Measurements from ENCODE around the gene RNF145.
A peak's percentile ranks its signal among the peaks of the same experiment; 100 is the strongest.

RNF145 gene, protein sequence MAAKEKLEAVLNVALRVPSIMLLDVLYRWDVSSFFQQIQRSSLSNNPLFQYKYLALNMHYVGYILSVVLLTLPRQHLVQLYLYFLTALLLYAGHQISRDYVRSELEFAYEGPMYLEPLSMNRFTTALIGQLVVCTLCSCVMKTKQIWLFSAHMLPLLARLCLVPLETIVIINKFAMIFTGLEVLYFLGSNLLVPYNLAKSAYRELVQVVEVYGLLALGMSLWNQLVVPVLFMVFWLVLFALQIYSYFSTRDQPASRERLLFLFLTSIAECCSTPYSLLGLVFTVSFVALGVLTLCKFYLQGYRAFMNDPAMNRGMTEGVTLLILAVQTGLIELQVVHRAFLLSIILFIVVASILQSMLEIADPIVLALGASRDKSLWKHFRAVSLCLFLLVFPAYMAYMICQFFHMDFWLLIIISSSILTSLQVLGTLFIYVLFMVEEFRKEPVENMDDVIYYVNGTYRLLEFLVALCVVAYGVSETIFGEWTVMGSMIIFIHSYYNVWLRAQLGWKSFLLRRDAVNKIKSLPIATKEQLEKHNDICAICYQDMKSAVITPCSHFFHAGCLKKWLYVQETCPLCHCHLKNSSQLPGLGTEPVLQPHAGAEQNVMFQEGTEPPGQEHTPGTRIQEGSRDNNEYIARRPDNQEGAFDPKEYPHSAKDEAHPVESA

DNA sequence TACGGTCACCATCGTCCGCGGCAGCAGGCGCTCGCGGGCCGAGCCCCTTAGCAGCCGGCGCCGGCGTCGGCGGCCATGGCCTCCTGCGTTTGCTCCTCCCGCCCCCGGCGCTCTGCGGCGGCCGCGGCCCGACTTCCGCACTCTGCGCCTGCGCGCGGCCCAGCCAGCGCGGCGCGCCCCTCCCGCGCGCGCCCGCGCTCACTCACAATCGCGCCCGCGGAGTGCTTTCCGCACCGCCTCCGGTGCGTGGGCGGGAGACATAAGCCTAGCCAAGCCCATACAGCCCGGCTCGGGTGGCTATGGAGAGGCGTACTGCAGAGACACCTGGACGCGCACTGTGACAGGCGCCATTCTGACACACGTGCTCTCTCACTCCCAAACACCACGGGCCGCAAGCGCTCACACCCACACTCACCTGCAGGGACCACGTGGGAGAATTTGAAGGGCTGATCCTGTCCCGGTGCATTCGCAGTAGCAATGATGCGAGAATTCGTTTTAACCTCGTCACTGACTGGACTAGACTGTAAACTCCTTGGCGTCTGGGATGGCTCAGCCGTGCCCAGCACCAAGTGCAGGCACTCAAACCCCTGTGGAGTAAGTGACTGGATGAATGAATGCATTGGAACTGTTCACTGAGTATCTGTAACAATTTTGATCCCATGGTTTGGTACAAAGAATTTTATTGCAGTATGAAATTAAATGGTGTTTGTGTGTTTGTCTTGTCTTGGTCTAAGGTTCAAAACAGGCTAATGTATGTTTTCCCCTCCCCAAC lies at the start of gene RNF145:
TSS of gene RNF145 (minus strand) at position 116 of the 772 bp plus-strand sequence. CDS start 5,936 bp downstream, outside the sequence.
- TF ChIP-seq, protein P1, sequence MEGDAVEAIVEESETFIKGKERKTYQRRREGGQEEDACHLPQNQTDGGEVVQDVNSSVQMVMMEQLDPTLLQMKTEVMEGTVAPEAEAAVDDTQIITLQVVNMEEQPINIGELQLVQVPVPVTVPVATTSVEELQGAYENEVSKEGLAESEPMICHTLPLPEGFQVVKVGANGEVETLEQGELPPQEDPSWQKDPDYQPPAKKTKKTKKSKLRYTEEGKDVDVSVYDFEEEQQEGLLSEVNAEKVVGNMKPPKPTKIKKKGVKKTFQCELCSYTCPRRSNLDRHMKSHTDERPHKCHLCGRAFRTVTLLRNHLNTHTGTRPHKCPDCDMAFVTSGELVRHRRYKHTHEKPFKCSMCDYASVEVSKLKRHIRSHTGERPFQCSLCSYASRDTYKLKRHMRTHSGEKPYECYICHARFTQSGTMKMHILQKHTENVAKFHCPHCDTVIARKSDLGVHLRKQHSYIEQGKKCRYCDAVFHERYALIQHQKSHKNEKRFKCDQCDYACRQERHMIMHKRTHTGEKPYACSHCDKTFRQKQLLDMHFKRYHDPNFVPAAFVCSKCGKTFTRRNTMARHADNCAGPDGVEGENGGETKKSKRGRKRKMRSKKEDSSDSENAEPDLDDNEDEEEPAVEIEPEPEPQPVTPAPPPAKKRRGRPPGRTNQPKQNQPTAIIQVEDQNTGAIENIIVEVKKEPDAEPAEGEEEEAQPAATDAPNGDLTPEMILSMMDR (IDR thresholded peaks at IDR 0.05; ENCODE audit: insufficient read depth, low read length, poor library complexity, severe bottlenecking) = no peak
- TF ChIP-seq EZH2phosphoT487 (conservative IDR thresholded peaks at IDR 0.05; ENCODE audit: low read length) = no peak
- peak within 1 kb of the TSS; percentile 89 for H3K4me3 ChIP-seq (ENCODE audit: insufficient read depth, low read length, poor library complexity, severe bottlenecking)
- H3K27me3 ChIP-seq (ENCODE audit: low read length) = no peaks in the 10 kb centered on the region
- peak within 1 kb of the TSS; percentile 78 for H2AFZ ChIP-seq (ENCODE audit: low read depth, low read length, severe bottlenecking)
- H3K36me3 ChIP-seq (ENCODE audit: low read length) = no peaks in the 10 kb centered on the region
- peaks cover 18% of the 10 kb centered on the region for H4K20me1 ChIP-seq (ENCODE audit: low read depth, low read length)
- peaks cover 43% of the 10 kb centered on the region for H3K79me2 ChIP-seq (ENCODE audit: insufficient read depth, low read length)
- peak within 1 kb of the TSS; percentile 82 for H3K27ac ChIP-seq (ENCODE audit: low read depth, low read length)
- H3K9me3 ChIP-seq (ENCODE audit: insufficient read depth, low read length) = no peaks in the 10 kb centered on the region
- H3F3A ChIP-seq (ENCODE audit: insufficient read depth) = peaks cover 29% of the 10 kb centered on the region
- H3K4me2 ChIP-seq (ENCODE audit: low read depth, low read length, poor library complexity, severe bottlenecking) = peak within 1 kb of the TSS; percentile 67
- H3K9ac ChIP-seq (ENCODE audit: low read length) = peak within 1 kb of the TSS; percentile 86
- no peaks in the 10 kb centered on the region for H3K9me2 ChIP-seq (replicated peaks; ENCODE audit: insufficient read depth, low read length)

DNA sequence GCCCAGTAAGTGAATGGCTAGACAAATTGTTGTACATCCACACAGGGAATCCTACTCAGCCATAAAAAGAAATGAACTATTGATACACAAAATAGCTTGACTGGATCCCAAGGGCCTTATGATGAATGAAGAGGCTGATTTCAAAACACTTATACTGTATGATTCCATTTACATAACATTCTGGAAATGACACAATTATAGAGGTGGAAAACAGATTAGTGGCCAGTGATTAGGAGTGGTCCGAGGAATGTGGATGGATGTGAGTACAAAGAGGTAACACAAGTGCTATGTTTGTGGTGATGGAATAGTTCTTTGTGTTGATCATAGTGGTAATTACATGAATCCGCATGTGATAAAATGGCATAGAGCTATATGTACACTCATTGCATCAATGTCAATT lies 49.0 kb upstream of the RNF145 start:
- H3K27ac ChIP-seq (ENCODE audit: low read depth, low read length) = no peak overlapping the region
- no peak overlapping the region for H3K4me3 ChIP-seq (ENCODE audit: insufficient read depth, low read length, poor library complexity, severe bottlenecking)
- H3K9ac ChIP-seq (ENCODE audit: low read length) = no peak overlapping the region
- no peaks in the 10 kb centered on the region for H3K36me3 ChIP-seq (ENCODE audit: low read length)
- no peaks in the 10 kb centered on the region for H3K9me3 ChIP-seq (ENCODE audit: insufficient read depth, low read length)
- H4K20me1 ChIP-seq (ENCODE audit: low read depth, low read length) = no peaks in the 10 kb centered on the region
- H3K4me2 ChIP-seq (ENCODE audit: low read depth, low read length, poor library complexity, severe bottlenecking) = no peak overlapping the region
- no peak overlapping the region for H2AFZ ChIP-seq (ENCODE audit: low read depth, low read length, severe bottlenecking)
- H3K9me2 ChIP-seq (replicated peaks; ENCODE audit: insufficient read depth, low read length) = no peaks in the 10 kb centered on the region
- H3K79me2 ChIP-seq (ENCODE audit: insufficient read depth, low read length) = peaks cover 1% of the 10 kb centered on the region; the same call in 1 of the 2 replicates
- H3F3A ChIP-seq (ENCODE audit: insufficient read depth) = no peaks in the 10 kb centered on the region
- no peaks in the 10 kb centered on the region for H3K27me3 ChIP-seq (ENCODE audit: low read length)
- TF ChIP-seq EZH2phosphoT487 (conservative IDR thresholded peaks at IDR 0.05; ENCODE audit: low read length) = no peak
- TF ChIP-seq, protein P1 (IDR thresholded peaks at IDR 0.05; ENCODE audit: insufficient read depth, low read length, poor library complexity, severe bottlenecking) = no peak

DNA sequence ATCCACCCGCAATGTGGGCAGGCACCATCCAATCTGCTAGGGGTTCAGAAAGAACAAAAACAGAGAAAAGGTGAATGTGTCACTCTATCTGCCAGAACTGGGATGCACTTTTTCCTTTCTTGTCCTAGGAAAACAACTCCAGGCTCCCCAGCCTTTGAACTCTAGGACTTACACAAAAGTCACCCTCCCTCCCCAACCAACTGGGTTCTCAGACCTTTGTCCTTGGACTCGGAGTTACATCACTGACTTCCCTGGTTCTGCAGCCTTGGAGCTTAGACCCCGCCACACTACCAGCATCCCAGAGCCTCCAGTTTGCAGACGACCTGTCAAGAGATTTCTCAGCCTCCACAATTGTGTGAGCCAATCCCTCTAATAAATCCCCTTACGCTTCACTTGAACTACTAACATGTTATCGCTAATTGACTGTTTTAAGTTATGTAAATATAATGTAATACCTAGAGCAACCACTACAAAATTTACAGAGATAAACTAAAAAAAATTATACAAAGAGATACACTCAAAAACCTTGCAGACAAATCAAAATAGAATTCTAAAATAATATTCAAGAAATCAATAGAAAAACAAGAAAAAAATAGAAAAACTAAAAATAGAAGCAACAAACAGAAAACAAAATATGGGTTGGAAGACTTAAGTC lies 48.4 kb upstream of the RNF145 start:
- Histone ChIP-seq H2AFZ (ENCODE audit: low read depth, low read length, severe bottlenecking) (no peak overlapping the region), H3K27ac (ENCODE audit: low read depth, low read length) (no peak overlapping the region)

More for the DNA sequence above, 48.4 kb upstream of the RNF145 start:
- Histone ChIP-seq H3K79me2 (ENCODE audit: insufficient read depth, low read length) (no peaks in the 10 kb centered on the region), H3K36me3 (ENCODE audit: low read length) (no peaks in the 10 kb centered on the region), H3K4me3 (ENCODE audit: insufficient read depth, low read length, poor library complexity, severe bottlenecking) (no peak overlapping the region), H3K9ac (ENCODE audit: low read length) (no peak overlapping the region), H3F3A (ENCODE audit: insufficient read depth) (no peaks in the 10 kb centered on the region), H3K9me3 (ENCODE audit: insufficient read depth, low read length) (no peaks in the 10 kb centered on the region), H4K20me1 (ENCODE audit: low read depth, low read length) (no peaks in the 10 kb centered on the region), H3K9me2 (replicated peaks; ENCODE audit: insufficient read depth, low read length) (no peaks in the 10 kb centered on the region), H3K27me3 (ENCODE audit: low read length) (no peaks in the 10 kb centered on the region), H3K4me2 (ENCODE audit: low read depth, low read length, poor library complexity, severe bottlenecking) (no peak overlapping the region)
- TF ChIP-seq, protein P1 (IDR thresholded peaks at IDR 0.05; ENCODE audit: insufficient read depth, low read length, poor library complexity, severe bottlenecking) = no peak
- TF ChIP-seq EZH2phosphoT487 (conservative IDR thresholded peaks at IDR 0.05; ENCODE audit: low read length) = no peak

All from SU-DHL-6 (cell line).